Middle frontal gyrus (tissue), 1 donor: ENCODE measurements around the gene NTMT2.
"Not testable (repeated sequence)": the region's sequence is repeated elsewhere in the genome, so short reads cannot be mapped to it uniquely, and the experiment has no call there.

ENCODE experiments used
- DNase-seq: peaks from one replicate; pipeline ENCODE4 v3.0.0-alpha.2; 2015; ENCODE audit warnings: low spot score; ENCODE audit errors: extremely low spot score

The NTMT2 gene

DNA sequence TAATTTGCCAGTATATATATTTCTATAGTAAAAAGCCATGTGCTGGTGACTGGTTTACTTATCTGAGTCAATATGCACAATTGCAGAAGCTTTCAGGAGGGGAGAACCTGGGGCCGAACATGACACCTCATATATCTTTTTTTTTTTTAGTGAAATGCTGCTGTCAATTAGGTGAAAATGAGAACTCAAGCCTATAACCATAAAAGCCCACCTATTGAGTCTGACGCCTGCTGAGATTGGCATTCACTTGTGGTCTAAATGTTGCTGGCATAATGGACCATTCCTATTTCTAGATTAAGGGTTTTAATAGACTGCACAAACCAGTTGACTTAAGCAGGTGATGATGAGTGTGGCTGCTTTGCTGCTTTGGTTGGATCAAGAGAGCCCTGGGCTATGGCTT, 10.8 kb downstream of the NTMT2 start:
- no peak for DNase-seq

DNA sequence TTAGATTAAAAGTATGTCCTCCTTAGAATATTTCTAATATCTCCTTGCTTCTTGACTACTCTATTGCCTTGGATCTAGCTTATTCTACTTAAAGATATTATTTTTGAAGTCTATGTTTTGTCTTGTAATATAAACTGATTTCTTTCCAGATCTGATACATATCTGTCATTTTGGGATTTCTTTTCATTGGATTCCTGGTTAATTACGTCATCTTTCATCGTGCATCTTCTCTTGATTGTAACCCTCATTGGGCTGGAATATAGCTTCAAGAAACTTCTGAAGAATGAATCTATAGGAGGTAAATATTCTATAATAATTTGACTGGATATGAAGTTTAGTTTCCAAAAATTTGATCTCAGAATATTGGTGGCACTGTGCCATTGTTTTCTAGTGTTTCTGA, 12.1 kb downstream of the NTMT2 start:
- DNase-seq, result no peak

DNA sequence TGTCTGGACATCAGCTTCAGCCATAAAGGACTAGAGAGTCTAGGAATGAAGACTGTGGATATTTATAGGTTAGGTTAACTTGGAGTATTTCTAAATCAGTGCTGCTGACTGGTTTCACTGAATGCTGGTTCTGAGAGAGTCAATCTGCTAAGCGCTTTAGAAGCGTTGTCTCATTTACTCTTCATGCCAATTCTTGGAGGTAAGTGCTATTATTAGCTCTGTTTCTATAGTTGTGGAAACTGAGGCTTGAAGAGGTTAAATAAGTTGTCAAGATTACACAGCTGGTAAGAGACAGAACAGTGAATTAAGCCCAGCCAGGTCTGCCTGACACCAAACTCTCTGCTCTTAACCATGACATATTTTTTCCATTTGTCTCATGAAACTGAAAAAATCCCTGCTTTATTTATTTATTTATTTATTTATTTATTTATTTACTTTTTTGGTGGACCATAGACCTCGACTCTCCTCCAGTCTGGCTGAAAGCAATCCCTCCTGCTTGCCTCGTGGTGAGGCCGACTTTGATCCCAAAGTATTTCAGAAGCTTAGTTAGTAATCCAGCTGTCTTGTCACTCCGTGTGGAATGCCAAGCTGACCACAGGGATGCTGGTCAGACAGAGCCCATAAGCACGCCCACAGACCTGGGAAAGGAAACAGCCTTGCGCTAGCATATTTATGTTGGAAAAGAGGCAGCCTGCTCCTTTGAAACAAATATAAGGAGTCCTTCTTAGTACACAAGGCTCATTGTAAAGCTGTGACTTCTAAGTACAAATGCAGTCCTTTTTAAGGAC, 16.9 kb downstream of the NTMT2 start:
- DNase-seq, result no peak

DNA sequence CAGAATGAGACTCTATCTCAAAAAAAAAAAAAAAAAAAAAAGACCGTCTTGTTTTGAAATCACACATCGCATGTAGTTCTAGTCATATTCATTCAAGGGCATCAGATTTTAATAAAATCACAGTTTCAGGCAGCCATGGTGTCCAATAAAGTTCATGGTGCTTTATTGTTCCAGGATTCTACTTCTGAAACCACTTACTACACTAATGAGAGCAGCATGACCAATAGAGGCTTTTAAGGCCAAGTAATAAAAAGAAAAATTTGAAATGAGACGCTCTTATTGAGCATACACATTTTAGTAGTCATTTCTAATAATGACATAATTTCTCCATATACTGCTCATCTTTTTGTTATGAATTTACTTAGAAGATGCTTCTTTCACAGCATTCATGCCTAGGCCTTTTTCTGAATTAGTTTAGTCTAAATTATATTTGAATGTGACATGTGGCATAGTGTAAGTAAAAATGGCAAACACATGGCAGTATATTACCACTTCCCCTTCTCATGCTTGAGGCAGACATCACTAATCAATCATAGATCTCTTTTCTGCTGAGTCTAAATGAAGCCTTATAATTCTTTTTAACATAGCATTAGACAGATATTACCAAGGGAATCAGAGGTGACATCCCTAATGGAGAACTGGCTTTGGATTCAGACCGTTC, 18.5 kb downstream of the NTMT2 start:
- DNase-seq, result no peak

DNA sequence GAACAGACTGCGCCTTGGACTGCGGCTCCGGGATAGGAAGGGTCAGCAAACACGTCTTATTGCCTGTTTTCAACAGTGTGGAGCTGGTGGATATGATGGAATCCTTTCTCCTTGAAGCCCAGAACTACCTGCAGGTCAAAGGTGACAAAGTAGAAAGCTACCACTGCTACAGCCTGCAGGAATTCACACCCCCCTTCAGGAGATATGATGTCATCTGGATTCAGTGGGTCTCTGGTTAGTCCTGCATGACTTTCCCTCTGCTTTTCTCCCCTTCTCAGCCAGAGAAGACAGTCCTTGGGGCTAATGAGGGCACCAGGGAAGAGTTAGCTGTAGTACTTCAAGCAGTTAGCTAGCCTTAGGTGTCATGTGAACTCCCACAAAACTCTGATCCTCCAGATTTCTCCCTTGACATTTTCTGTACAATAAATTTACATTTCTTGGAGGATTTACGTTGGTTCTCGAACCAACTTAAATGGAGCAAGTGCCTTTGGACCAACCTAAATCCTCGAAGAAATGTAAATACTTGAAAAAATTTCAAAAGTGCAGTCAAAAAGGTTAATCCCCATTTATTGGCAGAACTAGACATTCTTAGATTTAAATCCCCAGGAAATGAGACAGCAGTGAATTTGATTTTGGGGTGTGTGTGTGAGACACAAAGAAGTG, 20.9 kb downstream of the NTMT2 start:
- no peak for DNase-seq

DNA sequence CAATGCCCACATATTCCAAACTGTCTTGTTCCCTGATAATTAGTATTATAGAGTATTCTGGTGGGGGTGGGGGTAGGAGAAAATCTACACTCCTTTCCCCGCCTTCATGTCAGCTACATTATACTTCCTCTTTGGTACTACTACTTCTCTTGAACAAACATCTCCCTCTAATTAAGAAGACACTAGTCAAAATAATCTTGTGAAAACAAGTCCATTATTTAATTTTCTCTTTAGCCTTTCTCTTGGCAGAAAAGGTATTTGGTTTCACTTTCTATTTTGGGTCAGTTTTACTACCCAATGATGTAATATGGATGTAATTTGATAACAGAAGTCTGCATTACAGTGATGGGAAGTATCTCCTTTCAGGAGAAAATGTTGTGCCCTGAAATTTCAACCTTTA, 22.5 kb downstream of the NTMT2 start:
- DNase-seq, result no peak

DNA sequence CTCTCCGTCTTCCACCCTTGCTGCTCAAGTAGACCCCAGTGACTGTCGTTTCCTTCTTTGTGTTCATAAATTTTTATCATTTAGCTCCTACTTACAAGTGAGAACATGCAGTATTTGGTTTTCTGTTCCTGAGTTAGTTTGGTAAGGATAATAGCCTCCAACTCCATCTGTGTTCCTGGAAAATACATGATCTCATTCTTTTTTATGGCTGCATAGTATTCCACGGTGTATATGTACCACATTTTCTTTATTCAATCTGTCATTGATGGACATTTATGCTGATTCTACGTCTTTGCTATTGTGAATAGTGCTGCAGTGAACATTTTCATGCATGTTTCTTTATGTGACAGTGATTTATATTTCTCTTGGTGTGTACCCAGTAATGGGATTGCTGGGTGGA, 24.8 kb downstream of the NTMT2 start:
- DNase-seq, result not testable (repeated sequence)

DNA sequence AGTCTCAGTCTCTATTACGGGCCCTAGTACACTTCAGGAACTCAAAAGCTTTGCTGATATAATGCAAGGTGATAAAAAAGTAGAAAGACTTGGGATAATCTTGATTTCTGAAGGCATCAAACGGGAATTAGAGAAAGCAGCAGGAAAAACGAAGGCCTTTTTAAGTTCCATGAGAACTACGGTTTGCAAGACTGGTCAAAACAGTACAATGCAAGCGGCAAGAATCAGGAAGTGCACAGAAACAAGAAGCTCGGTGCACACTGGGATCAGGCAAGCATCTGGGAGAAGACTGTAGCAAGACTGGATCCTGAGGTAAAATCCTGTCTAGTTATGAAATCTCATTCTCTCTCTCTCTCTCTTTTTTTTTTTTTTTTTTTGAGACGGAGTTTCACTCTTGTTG, 28.6 kb downstream of the NTMT2 start:
- no peak for DNase-seq

DNA sequence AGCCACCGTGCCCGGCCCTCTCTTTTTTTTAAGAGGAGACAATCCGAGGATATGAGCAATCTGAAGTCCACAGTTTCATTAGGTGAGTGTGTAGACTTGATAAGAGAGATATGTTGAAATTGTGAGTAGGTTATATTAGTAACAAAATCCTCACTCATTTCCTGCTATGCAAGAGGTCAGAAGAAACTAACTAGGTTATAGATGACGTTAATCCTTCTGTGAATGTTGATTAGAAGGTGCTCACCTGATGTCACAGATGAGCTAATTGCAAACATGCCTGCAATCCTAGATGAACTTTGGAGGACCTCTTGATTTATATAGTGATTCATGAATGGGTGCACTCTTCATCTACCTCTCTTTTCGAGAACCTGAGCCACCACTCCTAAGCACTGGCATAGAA, 29.3 kb downstream of the NTMT2 start:
- no peak for DNase-seq

DNA sequence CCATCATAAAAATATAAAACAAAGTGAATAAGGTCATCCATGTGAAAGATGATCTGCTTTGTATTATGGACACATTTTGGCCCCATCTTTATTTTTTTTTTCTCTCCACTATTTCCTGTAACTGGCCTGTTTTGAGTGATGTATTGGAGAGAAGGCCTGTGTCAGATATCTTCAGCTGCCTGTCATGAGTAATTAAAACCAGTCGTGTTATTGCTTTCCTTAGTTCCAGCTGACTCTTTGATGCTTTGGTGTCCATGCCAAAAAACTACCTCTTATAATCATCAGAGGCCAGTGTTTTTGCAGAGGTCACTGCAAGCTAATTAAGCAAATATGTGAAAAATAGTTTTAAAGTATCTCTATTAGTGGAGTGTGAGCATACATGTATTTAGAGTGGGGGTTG, 29.7 kb downstream of the NTMT2 start:
- no peak for DNase-seq

DNA sequence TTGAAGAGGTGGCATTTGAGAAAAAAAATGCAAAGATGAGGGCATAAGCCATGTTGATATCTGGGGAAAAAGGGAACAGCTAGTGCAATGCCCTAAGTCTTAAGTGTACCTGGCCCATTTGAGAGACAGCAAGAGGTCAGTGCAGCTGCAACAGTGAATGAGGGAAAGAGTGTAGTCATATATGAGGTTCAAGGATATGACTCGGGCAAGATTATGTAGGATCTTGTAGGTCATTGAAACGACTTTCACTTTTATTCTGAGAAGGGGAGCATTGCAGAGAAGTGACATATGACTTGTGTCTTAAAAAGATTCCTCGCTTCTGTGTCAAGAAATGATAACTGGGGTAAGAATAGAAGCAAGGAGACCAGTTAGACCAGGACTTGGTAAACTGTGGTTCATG, 31.0 kb downstream of the NTMT2 start:
- no peak for DNase-seq

DNA sequence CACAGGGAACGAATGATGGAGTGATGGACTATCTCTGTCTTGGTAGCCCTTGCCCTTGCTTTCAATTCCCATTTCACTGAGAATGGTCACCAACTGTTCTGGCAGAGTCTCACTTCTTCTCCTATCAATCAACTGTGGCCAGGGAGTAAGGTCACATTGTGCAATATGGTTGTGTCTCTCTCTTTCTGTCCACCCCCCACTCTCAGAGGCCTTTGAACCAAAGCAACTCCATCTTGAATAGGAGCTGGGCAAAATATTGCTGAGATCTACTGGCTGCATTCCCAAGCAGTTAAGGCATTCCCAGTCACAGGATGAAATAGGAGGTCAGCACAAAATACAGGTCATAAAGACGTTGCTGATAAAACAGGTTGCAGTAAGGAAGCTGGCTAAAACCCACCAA, 36.7 kb downstream of the NTMT2 start:
- no peak for DNase-seq

DNA sequence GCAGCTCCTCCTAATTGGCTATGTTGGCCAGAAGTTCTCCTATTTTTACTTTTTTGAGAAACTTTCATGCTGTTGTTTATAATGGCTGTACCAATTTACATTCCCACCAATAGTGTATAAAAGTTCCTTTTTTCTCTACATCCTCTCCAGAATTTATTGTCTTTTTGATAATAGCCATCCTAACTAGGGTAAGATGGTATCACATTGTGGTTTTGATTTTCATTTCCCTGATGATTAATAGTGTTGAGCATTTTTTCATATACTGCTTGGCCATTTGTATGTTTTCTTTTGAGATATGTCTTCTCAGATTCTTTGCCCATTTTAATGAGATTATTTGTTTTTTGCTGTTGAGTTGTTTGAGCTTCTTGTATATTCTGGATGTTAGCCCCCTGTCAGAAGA, 46.8 kb downstream of the NTMT2 start:
- no peak for DNase-seq

DNA sequence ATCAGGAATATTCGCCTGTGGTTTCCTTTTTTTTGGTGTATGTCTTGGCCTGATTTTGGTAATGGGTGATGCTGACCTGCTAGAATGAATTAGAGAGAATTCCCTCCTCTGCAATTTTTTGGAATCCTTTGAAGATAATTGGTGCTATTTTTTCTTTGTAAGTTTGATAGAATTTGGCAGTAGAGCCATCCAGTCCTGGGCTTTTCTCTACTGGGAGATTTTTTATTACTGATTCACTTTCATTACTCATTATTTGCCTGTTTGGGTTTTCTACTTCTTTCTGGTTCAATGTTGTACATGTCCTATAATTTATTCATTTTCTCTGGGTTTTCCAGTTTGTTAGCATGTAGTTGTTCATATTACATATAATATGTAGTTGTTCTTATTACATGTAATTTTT, 48.7 kb downstream of the NTMT2 start:
- no peak for DNase-seq

DNA sequence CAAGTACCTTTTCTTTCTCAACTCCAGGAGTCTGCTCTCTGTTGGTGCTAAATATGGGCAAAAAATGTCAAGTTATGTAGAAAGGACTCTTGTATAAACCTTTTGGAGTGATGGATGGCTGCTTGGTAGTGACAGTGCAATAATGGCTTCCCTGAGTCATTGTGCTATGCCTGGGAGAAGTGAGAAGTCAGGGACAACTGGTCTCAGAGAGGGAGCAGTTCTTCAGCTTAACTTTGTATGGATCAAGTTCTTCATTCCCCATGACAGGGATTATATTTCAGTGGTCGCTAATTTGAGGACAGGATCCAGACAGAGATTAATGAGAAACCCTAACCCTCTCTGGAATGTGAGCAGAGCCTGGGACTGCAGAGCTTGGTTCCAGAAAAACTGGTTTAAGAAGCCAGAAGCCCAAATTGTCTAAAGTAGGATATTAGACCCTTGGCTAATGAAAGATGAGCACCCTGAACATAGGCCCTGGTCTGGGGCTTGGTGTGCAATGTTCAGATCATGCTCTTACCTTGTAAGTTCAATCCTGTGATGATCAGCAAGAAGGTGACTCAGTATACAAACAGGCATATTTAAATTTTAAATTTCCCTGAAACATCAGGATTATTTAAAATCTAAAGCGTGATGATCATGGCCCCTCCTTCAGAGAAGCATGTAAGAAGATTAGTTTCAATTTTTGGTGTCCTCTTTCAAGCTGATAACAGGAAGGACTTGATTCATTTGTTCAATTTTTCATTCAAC, 50.9 kb downstream of the NTMT2 start:
- no peak for DNase-seq

DNA sequence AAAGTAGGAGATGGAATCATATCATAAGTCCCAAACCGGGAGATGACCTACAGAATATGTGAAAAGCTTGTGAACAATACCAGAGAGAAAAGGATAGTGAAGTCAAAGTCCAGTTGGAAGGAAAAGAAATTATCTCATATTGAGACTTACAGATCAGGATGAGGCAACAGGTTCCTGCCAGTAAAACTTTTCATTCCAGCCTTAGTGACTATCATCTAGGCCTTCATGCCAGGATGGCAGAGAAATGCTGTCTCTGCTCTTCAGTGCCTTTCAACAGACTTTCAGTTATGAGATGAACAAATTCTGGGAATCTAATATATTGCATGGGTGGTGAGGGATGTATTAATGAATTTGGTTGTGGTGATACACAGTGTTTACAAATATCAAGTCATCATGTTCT, 52.3 kb downstream of the NTMT2 start:
- DNase-seq, result no peak

DNA sequence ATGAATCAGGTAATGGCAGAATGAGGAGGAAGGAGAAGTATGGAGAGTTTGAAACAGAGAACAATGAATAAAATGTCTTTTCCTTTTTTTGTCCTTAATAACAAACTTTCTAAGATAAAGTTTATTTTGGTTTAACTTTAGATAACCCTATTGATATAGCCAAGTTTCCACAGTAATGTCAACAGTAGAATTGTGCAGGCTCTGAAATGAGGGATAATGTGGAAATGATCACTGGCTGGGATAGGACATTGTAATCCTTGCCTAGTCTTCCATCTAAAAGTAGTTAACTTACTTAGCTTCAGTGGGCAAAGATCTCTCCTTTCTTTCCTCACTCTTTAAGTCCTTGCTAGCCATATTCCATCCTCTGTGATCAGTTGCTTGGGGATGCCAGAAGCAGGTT, 52.8 kb downstream of the NTMT2 start:
- no peak for DNase-seq

DNA sequence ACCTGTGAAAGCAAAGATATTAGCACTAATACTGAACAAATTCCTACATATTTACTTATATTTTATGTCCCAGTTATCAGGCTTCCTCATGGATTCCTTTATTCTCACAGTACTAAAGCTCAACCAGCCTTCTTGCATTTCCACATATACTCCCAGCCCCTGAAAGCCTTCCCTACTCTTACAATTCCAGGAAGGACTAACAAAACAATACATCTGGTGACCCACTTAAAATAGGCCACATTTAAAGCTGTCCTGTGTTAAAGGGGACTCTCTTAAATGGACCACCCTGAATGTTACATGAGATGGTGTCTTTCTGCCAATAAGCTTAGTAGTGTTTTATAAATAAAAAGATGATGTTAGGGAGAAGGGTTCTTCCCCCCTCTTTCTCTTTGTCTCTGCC, 54.4 kb downstream of the NTMT2 start:
- DNase-seq, result no peak

DNA sequence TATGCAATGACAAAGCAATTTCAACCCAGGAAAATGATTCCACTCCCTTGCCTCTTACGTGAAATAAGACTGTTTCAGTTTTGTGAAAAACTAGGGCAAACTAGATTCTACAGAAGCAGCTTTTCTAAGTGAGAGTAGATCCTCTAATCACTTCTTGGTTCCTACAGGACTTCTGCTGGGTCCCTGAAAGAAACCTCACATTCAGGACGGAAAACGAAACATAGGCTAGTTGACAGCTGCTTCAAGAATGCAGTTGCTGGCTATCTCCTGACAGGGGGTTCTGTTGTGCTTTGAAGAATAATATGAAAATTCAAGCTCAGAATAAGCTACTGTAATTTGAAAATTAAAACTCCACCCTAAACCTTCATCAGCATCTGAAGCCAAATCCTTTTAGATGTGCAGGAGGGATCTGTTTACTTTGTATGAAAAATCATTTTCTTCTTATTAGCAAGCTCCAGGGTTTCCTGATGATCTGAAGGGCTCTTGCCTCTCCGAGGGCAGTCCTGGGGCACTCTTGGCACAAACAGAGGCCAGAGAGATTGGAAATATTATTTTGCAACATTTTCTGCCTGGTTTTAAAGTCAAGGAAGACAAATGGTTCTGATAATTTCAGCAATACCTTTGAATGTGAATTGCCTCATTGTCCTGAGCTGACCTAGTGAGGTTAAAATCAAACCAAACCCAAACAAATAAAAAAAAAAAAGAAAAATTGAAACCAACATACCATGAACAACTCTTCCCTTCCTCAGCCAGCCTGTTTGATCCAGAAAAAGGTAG, 55.0 kb downstream of the NTMT2 start:
- no peak for DNase-seq

DNA sequence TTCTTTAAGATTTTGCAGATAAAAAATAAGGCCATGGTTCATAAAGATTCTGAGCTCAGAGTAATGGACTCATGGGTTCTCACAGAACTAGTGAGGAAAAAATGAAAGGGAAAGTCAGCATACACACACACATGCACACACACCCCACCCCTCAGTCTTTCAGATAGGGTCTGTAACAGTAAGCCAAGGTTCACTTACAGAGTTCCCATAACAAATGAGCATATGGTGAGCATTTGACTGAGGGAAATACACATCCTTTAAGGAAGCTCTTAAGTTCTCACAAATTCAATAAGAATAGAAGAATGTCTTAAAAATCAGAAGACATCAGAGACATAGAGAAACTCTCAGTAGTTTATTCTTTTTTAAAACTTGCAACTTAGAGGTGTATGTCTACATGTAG, 57.9 kb downstream of the NTMT2 start:
- DNase-seq, result no peak

DNA sequence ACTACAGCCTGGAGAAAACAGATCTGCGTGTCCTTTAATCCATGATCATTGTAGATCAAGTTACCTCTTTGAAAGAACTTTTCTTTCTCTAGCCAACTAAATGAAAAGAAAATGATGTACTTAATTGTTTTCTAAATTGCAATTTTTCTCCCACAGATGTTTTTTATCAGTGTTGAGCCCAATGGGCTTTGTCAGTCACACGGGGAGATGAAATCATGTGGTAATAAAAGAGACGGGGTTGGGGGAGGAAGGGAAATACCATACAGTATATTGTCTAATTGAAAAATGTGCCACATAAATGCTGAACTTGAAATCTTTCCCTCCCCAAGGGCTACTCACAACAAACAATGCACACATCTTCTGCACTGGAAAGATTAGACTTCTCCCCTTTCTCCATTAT, 58.4 kb downstream of the NTMT2 start:
- no peak for DNase-seq
